Vagina (tissue), 2 donors: ENCODE measurements around the gene GTPBP4.

Experiments used
- CTCF ChIP-seq, 3 experiments: fragments of 450-650 bp in 2 of 3; fragments of 200-600 bp in 1 of 3; sonication (generic) in 1 of 3; IDR thresholded peaks; one replicate each; pipeline ENCODE4 v1.5.1; 2017 to 2019; ENCODE audit warnings: antibody characterized with exemption in 3 of 3, mild to moderate bottlenecking in 2 of 3, moderate library complexity in 2 of 3
- POLR2AphosphoS5 ChIP-seq, 2 donors: sonication (generic); formaldehyde crosslinking; IDR thresholded peaks; one replicate each; pipeline ENCODE4 v1.9.0; 2017; ENCODE audit warnings: antibody characterized with exemption in 2 of 2, mild to moderate bottlenecking in 2 of 2, low read depth in 1 of 2; ENCODE audit not compliant: insufficient read depth in 1 of 2

- no peak for TF ChIP-seq POLR2AphosphoS5 (IDR thresholded peaks at IDR 0.05; ENCODE audit: insufficient read depth in 1 of 2, low read depth in 1 of 2)
- TF ChIP-seq CTCF (IDR thresholded peaks at IDR 0.05): no peak
Measured at GRCh38 chr10:995559-995926, 7.3 kb downstream of the GTPBP4 start.
